HL-60/S4 treated with retinoic acid at 250 ng/mL for 4 days and 3 days (cell line): ENCODE data around the gene CPLX4.
"Not testable (repeated sequence)": the region's sequence is repeated elsewhere in the genome, so short reads cannot be mapped to it uniquely, and the experiment has no call there.

ENCODE experiments used
- in situ Hi-C: fragments of 300-500 bp; cut with MboI; formaldehyde crosslinking; loops from 2 replicates; pipeline ENCODE4 v1.7.0; 2022; ENCODE audit warnings: low sequenced_read_pairs

The CPLX4 gene

DNA sequence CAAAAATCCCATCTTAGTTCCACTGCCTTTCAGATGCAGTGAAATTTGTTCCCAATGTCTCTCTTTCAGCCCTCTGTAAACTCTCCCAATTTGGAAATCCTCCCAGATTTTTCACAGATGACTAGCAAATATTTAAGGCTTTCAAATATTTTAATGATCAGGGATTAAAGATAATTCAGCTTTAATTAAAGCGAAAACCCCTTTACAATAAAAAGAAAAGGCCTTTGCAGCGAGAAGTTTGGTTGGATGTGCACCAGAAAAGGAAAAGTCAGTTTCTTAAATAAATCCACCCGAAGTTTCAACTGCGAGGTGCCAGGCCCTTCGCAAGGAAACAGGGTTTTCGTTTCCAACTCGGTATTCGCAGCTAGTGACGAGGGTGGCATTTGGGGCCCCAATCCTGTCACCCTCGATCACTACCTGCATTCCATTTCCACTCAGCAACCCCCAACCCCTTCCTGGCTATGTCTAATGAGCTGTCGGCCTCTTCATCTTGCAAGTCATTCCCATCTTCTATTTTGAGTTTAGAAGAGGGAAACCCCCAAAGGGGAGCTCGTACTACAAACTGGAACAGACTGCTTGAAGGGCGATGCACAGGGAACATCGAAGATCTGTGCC lies 46.7 kb downstream of the CPLX4 start:
- in situ Hi-C loops, result no loop called here

DNA sequence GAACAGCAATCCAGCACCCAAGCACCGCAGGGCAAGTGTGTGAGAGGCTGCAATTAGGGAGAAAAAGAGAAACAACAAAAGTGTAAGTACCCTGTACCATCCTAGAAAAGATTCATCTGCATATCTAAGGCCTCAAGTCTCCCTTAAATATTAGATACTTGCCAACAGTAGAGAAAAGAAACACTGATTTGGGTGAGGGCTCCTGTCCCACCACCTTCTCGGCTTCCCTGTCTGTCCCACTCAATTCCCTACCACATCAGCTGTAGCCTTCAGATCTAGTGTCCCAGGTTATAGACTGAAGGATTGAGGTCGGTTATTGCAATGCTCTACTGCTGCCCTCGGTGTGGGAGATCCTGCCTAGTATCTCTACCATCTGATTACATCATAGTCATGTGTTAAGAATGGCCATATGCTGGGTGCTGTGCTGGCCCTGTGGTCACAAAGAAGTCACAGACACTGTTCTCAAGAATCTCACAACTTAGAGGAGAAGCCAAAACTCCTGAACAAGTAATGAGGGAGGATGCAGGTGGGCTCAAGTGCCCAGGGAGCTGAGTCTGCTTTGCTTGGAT lies 47.7 kb downstream of the CPLX4 start:
- in situ Hi-C loops, result no loop called here

DNA sequence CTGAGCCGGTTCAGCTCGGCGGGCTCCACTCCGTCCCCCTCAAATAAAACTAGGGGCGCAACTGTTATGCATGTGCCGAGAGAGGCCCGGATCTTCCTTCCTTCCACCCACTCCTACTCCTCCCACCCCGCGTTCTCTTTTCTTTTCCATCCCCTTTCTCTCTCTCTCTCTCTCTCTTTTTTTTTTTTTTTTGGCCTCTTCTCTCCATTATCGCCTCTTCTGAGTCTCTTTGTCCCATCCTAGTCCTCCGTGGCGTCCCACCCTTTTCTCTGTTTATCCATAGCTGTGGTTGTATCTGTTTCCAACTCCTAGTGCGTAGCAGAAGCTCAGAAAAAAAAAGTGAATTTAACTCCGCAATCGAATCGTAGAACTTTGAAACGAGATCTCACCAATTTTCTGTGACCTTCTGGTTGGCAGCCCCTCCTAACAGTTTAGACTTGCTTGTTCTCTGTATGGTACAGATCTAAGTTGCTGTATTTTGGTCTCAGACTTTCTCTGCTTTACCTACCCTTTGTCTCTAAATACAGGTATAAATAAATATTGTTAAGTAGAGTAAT lies 48.8 kb downstream of the CPLX4 start:
- in situ Hi-C loops, result no loop called here

DNA sequence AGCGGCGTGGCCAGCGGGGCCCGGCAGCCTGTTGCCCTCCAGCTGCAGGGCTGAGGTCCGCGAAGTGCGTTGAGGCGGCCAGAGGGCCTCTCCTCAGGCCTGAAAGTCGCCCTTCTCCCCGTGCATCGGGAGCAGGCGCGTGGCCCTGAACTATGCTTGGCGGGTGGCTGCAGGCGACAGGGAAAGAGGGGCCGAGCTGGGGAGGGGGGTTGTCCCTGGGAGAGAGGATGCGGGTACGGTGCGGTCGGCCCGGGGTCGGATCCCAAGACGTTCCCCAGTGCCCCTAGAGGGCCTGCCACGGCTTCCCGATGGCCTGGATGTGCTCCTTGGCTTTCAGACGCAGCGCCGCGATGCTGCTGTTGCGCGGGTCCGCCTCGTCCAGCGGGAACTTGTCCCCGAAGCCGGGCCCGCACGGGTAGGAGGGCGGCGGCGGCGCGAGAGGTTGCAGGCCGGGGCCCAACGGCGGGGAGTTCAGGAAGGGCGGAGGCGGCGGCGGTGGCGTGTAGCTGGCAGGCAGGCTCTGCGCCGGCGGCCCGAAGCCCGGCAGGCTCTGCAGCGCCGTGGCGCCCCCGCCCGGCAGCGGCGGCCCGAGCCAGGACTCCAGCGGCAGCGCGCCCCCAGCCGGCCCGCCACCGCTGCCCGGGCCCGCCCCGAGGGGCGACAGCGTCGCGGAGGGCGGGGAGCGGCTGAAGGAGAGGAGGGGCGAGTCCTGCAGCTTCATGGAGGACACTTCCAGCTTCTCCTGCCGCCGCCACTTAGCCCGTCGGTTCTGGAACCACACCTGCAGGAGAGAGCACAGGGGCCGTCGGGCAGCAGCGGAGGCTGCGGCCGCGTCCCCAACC lies 49.5 kb downstream of the CPLX4 start:
- in situ Hi-C loops, result no loop called here

DNA sequence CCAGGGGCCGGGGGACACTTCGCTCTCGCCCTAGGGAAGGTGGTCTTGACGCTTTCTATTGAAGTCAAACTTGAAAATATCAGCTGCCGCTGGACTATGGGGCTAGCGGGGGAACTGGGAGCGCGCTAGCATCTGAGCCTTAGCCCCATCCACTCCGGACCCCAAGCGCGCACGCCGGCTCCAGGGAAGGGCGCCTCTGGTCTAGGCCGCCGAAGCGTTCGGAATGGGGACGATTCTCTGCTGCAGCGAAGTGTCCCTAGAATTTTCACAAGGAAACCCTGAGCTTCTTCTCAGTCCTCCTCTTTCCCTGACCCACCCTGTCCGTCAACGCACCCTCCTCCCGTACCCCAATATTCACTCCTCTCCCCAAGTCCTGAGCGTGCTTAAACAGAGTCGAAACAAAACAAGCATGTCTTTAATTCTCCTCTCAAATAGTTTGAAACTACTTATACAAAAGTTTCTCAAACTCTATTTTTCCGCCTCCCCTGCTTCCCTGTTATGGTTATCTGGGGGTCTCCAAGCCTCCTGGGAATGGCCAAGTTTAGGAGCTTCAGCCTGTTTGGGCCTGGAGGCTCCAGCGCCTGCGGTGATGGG lies 50.2 kb downstream of the CPLX4 start:
- in situ Hi-C loops, result no loop called here

DNA sequence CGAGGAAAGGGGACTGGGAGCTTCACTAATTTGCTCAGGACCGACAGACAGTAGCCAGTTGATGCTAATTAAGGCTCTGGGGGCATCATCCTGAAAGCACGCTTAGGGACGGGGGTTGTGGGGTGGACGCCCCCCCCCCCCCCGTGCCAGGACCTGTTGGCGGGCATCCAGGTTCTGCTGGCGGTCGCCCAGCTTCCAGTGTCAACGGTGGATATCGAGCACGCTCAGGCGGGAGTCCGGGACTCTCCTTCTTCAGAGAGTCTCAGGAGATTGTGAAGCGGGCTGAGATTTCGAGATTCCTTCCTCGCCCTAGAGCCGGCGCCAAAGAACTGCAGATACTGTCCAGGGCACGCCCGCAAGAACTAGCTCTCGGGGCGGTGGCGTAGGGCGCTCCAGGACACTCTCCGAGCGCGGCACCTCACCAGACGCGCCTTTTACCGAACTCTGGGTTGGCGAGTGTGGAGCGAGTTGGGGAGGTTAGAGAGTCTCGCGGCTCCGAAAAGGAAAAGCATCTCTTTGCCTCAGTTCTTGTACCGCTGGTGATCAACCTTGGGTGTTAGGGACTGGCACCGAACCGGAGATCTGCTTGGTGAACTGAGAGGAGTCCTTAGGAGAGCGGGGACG lies 50.8 kb downstream of the CPLX4 start:
- in situ Hi-C loops, result no loop called here

DNA sequence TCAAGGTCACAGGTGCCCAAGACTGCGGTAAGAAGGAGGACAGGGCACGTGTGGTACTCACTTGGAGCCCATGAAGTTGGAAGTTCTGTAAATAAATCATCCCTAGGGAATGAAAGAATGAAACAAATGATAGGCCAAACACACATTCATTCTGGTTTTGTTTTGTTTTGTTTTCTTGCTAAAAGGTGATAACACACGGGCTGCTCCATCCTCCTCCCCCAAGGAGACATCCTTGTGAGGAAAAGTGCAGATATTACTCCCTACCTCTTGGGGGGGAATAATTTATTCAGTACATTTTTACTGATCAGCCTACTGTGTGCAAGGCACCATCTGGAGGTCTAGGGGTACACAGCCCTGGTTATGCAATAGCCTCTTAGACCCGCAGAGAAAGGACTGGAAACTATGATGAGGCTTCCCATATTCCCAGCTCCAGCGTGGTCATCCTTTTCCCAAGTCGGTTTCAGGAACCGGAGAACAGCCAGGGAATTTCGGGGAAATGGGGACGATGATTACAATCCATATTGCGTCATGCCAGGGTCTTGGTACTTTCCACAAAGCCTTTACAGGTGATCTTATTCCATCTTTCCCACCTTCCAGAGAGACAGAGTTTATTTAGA lies 51.5 kb downstream of the CPLX4 start:
- in situ Hi-C loops, result no loop called here

DNA sequence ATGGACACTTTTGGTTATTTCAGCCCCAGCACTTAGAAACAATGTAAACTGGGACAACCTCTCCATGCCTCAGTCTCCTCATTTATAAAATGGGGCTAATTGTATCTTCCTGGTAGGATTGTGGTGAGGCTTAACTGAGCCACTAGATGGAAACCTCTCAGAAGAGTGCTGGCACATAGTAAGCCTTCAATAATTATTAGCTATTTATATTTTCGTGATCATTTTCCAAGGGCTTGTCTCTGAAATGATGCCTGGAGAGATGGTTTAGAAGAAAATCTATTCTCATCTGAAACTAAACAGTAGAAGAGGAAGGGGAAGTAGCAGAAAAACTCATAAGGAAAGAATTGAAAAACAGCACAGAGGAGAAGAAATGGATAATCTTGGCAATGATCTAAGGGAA lies 52.0 kb downstream of the CPLX4 start:
- in situ Hi-C loops, result no loop called here

DNA sequence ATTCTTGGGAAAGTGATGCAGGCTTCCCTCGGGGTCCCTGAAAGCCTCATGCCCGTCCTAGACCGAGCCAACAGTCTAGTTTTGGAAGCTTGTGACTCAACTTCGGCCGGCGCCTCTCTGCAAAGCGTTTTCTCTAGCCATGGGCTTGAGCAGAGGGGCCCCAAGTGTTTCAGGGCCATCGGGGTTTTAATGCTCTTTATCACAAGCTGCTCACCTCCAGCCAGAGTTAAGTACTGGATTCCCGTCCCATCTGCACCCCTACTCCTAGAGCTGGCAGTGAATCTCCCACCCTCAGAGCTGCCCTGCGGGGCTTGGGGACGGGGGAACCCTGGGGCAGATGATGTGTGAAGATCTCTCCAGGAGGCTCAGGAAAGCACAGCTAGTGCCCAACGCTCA lies 52.5 kb downstream of the CPLX4 start:
- in situ Hi-C loops, result no loop called here

DNA sequence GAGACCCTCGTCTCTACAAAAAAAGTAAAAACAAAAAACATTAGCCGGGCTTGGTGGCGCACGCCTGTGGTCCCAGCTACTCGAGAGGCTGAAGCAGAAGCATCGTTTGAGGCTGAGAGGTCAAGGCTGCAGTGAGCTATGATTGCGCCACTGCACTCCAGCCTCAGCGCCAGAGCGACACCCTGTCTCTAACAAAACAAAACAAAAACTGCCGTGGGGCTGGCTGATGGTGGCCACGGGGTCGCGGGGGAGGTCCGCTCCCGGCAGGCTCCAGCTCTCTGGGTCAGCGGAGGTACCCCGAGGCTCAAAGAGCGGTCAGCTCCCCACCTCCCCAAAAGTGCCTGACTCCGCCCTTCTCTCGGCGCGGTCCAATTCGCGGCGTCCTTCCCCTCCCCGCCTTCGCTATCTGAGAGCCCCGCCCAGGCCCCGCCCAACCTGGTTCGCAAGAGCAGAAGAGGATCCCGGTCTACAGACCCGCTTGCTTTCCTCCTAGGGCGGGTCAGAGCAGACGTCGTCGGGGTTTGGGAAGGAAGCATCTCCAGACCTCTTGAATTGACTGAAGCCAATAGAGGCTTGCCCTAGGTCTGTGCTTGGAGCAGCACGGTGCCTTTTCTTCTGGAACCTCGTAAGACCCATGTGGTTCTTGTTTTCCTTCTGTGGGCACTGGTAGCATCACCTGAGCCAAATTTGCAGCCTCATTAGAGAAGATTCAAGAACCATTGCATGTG lies 53.0 kb downstream of the CPLX4 start:
- in situ Hi-C loops, result no loop called here

DNA sequence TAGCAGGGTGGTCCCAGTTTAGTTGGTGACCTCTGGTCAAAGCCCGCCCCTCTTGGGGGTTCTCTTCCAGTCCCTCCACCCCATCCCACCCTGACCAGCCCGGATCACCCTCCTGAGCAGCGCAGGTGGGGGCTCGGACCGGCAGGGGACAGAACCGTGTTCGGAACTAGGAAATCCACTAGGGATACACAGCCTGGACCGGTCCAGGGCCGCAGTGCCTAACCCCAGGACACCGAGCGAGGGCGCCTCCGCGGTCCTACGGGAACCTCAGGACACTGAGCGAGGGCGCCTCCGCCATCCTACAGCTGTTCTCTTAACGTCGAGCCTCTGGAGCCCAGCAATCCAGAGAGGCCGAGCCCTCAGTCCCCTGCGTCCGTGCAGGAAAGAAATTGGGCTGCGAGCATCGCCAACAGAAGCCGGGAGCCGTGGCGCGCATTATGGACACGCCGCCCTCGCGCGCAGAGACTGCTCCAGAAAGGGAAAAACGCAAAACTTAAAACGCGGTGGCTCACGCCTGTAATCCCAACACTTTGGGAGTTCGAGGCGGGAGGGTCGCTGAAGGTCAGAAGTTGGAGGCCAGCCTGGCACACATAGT lies 53.7 kb downstream of the CPLX4 start:
- in situ Hi-C loops, result no loop called here

DNA sequence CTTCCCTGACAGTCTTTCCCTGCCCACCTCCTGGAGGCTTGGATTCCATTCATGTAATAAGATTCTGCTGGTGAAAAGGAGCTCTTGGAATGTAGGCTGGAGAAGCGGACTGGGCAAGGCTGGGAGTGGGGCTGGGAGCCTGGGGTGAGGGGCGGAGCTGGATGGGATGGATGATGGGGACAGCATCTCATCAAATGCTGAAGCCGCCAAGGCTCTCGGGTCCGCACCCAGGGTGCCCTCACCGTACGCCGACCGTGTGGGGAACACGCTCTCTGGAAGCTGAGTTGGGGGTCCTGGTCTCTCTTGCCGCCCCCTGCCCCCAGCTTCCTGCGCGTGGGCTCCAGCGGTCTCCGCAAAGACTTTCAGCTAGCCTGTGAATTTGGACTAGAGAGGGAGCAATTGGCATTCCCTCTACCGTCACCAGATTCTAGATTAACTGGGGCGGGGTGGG lies 54.3 kb downstream of the CPLX4 start:
- in situ Hi-C loops, result no loop called here

DNA sequence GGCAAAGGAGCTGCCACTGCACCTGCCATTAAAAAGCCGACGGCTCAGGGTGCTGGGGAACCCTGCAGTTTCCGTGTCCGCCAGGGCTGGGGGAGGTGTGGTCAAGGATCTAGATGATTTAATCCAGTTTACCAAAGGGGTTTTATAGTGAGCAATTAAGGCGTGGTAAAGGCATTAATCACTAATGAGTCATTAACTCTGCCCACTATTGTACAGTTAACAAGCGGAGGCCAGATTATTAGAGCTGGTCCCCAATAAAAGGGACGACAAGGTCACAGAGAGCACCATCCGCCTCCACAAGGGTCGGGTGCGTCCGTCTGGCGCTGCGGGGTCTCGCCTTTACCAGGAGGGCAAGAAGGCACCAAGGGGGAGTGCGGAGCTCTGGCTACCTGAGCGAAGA lies 54.8 kb downstream of the CPLX4 start:
- in situ Hi-C loops, result no loop called here

DNA sequence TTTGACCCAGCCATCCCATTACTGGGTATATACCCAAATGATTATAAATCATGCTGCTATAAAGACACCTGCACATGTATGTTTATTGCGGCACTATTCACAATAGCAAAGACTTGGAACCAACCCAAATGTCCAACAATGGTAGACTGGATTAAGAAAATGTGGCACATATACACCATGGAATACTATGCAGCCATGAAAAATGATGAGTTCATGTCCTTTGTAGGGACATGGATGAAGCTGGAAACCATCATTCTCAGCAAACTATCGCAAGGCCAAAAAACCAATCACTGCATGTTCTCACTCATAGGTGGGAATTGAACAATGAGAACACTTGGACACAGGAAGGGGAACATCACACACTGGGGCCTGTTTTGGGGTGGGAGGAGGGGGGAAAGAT lies 56.2 kb downstream of the CPLX4 start:
- in situ Hi-C loops, result not testable (repeated sequence)

DNA sequence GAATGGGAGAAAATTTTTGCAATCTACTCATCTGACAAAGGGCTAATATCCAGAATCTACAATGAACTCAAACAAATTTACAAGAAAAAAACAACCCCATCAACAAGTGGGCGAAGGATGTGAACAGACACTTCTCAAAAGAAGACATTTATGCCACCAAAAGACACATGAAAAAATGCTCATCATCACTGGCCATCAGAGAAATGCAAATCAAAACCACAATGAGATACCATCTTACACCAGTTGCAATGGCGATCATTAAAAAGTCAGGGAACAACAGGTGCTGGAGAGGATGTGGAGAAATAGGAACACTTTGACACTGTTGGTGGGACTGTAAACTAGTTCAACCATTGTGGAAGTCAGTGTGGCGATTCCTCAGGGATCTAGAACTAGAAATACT lies 56.6 kb downstream of the CPLX4 start:
- in situ Hi-C loops, result not testable (repeated sequence)

DNA sequence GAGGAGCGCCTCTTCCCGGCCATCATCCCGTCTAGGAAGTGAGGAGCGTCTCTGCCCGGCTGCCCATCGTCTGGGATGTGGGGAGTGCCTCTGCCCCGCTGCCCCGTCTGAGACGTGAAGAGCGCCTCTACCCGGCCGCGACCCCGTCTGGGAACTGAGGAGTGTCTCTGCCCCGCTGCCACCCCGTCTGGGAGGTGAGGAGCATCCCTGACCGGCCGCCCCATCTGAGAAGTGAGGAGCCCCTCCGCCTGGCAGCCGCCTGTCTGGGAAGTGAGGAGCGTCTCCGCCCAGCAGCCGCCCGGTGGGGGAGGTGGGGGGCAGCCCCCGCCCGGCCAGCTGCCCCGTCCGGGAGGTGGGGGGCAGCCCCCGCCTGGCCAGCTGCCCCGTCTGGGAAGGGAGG lies 63.0 kb downstream of the CPLX4 start:
- in situ Hi-C loops, result not testable (repeated sequence)

DNA sequence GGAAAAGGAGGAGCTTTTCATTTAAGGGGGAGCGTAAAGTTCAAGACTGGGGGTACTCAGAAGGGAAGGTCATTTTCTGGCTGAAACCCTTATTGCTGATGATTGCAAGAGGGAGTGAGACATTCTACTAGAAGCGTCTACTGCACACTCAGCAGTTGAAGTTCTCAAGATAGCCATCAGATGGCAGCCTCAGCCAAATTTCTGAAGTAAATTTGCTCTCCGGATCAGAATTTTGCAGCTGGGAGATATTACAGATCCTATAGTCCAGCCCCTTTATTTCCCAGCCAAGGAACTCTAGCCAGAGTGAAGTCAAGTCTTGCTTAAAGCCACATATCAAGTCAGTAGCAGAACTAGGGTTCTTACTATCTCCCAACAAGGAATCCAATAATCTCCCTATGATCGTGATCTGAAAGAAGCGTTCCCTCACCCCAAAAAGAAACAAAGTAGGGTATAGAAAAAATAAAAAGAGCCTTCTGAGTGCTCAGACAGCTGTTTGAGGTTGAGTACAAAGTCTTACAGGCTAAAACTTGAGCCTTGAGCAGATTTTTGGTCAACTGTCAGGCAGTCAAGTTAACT lies 69.2 kb downstream of the CPLX4 start:
- in situ Hi-C loops, result no loop called here

DNA sequence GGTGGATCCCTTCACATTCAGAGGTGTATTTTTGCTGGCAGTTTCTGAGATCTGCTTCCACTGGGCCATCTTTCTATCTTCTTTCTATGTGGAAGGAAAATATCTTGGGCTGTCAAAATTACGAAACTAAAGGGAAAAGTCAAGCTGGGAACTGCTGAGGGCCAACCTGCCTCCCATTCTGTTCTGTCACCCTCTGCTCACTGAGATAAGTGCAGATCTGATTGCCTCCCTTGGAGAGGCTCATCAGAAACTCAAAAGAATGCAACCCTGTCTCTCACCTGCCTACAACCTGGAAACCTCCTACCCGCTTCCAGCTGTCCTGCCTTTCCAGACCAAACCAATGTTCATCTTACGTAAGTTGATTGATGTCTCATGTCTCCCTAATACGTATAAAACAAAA lies 71.7 kb downstream of the CPLX4 start:
- in situ Hi-C loops, result no loop called here
